IMR-90 (cell line): ENCODE measurements around the gene C6orf120. TPM values are rescaled to one million over a fixed set of nuclear protein-coding genes. Genes with fewer than 3 reads are reported as not detected.

Experiments
- ATAC-seq: fragments of 200-7000 bp; cut with Tn5 transposase; 2 replicates; pipeline ENCODE4 v1.9.1; 2020; ENCODE audit warnings: low read depth, mild to moderate bottlenecking, moderate library complexity
- BruUV-seq: library from RNA; stranded (reverse); fragments of 400-500 nt; replicated peaks from 2 replicates; lab custom pipeline; 2021; lab: Mats Ljungman, UMichigan
- CTCF ChIA-PET: fragments of 300-600 bp; formaldehyde crosslinking; extraction: SDS; loops from one replicate; lab custom pipeline; 2021; ENCODE audit warnings: antibody characterized with exemption; lab: Yijun Ruan, JAX
- POLR2A ChIA-PET: fragments of 300-600 bp; sonication (Branson Sonifier 250); formaldehyde crosslinking; loops from one replicate; lab custom pipeline; 2022; ENCODE audit warnings: antibody characterized with exemption; ENCODE audit not compliant: unreplicated experiment; lab: Charles Lee
- DNase-seq: peaks from one replicate; pipeline ENCODE4 v3.0.0; 2013
- H2AFZ ChIP-seq: replicated peaks from 2 replicates; pipeline ENCODE3; 2013; ENCODE audit warnings: low read length, mild to moderate bottlenecking; ENCODE audit not compliant: poor library complexity
- H2AK5ac ChIP-seq: 2 replicates; pipeline ENCODE4 v1.6.1; 2013; ENCODE audit warnings: low read depth, low read length, inconsistent platforms
- H2AK9ac ChIP-seq: replicated peaks from 2 replicates; pipeline ENCODE3; 2013; ENCODE audit warnings: mild to moderate bottlenecking, low read depth, low read length, moderate library complexity; ENCODE audit not compliant: poor library complexity
- H2BK120ac ChIP-seq: 2 replicates; pipeline ENCODE4 v1.6.1; 2013; ENCODE audit warnings: low read depth, low read length, inconsistent platforms
- H2BK15ac ChIP-seq: 3 replicates; pipeline ENCODE4 v1.6.1; 2013; ENCODE audit warnings: low read depth, low read length, inconsistent platforms
- H2BK20ac ChIP-seq: 2 replicates; pipeline ENCODE4 v1.6.1; 2013; ENCODE audit warnings: low read depth, mild to moderate bottlenecking, inconsistent platforms, low read length, moderate library complexity
- H2BK5ac ChIP-seq: 2 replicates; pipeline ENCODE4 v1.6.1; 2013; ENCODE audit warnings: mild to moderate bottlenecking, low read depth, low read length, inconsistent platforms; ENCODE audit not compliant: poor library complexity, severe bottlenecking
- H3K14ac ChIP-seq: replicated peaks from 2 replicates; pipeline ENCODE4 v1.6.1; 2013; ENCODE audit warnings: low read depth, low read length, inconsistent platforms
- H3K18ac ChIP-seq: 2 replicates; pipeline ENCODE4 v1.6.1; 2013; ENCODE audit warnings: low read depth, low read length, control low read depth
- H3K23ac ChIP-seq: 2 replicates; pipeline ENCODE4 v1.6.1; 2013; ENCODE audit warnings: low read depth, low read length, inconsistent platforms
- H3K27ac ChIP-seq: 2 replicates; pipeline ENCODE4 v1.5.1; 2013; ENCODE audit warnings: mild to moderate bottlenecking, control low read depth, low read length; ENCODE audit not compliant: insufficient read depth
- H3K27me3 ChIP-seq: 2 replicates; pipeline ENCODE4 v1.6.1; 2013; ENCODE audit warnings: low read length; ENCODE audit not compliant: control insufficient read depth, insufficient read depth
- H3K36me3 ChIP-seq: 2 replicates; pipeline ENCODE4 v1.6.1; 2013; ENCODE audit warnings: low read length, mixed read lengths; ENCODE audit not compliant: control insufficient read depth, insufficient read depth
- H3K4ac ChIP-seq: 2 replicates; pipeline ENCODE4 v1.6.1; 2013; ENCODE audit warnings: low read depth, low read length, inconsistent platforms
- H3K4me1 ChIP-seq: 2 replicates; pipeline ENCODE4 v1.6.1; 2013; ENCODE audit warnings: low read length, mixed read lengths; ENCODE audit not compliant: control insufficient read depth, insufficient read depth
- H3K4me2 ChIP-seq: 2 replicates; pipeline ENCODE4 v1.6.1; 2013; ENCODE audit warnings: low read depth, mild to moderate bottlenecking, control low read depth, low read length, moderate library complexity
- H3K4me3 ChIP-seq: 2 replicates; pipeline ENCODE4 v1.5.1; 2013; ENCODE audit warnings: low read depth, mild to moderate bottlenecking, control low read depth, low read length, moderate library complexity; ENCODE audit not compliant: insufficient read depth
- H3K56ac ChIP-seq: 2 replicates; pipeline ENCODE4 v1.6.1; 2013; ENCODE audit warnings: low read length, inconsistent platforms; ENCODE audit not compliant: insufficient read depth; ENCODE audit errors: extremely low read depth
- H3K79me1 ChIP-seq, 2 experiments: 2 replicates each; pipeline ENCODE4 v1.6.1; 2013; ENCODE audit warnings: low read length in 2 of 2, inconsistent platforms in 1 of 2, low read depth in 1 of 2
- H3K9ac ChIP-seq: 2 replicates; pipeline ENCODE4 v1.6.1; 2013; ENCODE audit warnings: low read depth, low read length, control low read depth
- H3K9me1 ChIP-seq: 2 replicates; pipeline ENCODE4 v1.6.1; 2013; ENCODE audit warnings: low read length, inconsistent platforms; ENCODE audit not compliant: insufficient read depth
- H3K9me3 ChIP-seq: 2 replicates; pipeline ENCODE4 v1.6.1; 2013; ENCODE audit warnings: low read length; ENCODE audit not compliant: control insufficient read depth, insufficient read depth
- H4K20me1 ChIP-seq: 2 replicates; pipeline ENCODE4 v1.6.1; 2013; ENCODE audit warnings: low read length, inconsistent platforms; ENCODE audit not compliant: insufficient read depth
- H4K5ac ChIP-seq: 2 replicates; pipeline ENCODE4 v1.6.1; 2013; ENCODE audit warnings: mild to moderate bottlenecking, low read depth, low read length, control low read depth
- H4K8ac ChIP-seq, 2 experiments: 2 replicates each; pipeline ENCODE4 v1.6.1; 2013; ENCODE audit warnings: low read depth in 2 of 2, low read length in 2 of 2, control low read depth in 1 of 2, inconsistent platforms in 1 of 2
- H4K91ac ChIP-seq: 2 replicates; pipeline ENCODE4 v1.6.1; 2013; ENCODE audit warnings: low read depth, low read length, inconsistent platforms; ENCODE audit not compliant: insufficient read depth
- BHLHE40 ChIP-seq: fragments of 150-350 bp; IDR thresholded peaks from 2 replicates; pipeline ENCODE4 v1.6.1; 2016; ENCODE audit warnings: mild to moderate bottlenecking, low read depth, low read length
- CHD1 ChIP-seq: IDR thresholded peaks from 2 replicates; pipeline ENCODE4 v1.6.1; 2012; ENCODE audit warnings: low read depth, low read length, improper control_type of control experiment
- MAZ ChIP-seq: IDR thresholded peaks from 2 replicates; pipeline ENCODE4 v1.6.1; 2012; ENCODE audit warnings: low read depth, mild to moderate bottlenecking, low read length, improper control_type of control experiment, moderate library complexity, borderline replicate concordance
- MXI1 ChIP-seq: IDR thresholded peaks from 2 replicates; pipeline ENCODE4 v1.6.1; 2012; ENCODE audit warnings: low read depth, mild to moderate bottlenecking, low read length, moderate library complexity, borderline replicate concordance
- NFE2L2 ChIP-seq: fragments of 150-350 bp; IDR thresholded peaks from 2 replicates; pipeline ENCODE4 v1.6.1; 2016; ENCODE audit warnings: low read depth, mild to moderate bottlenecking, low read length
- POLR2A ChIP-seq: IDR thresholded peaks from 2 replicates; pipeline ENCODE4 v1.6.1; 2012; ENCODE audit warnings: mild to moderate bottlenecking, low read depth, low read length
- RCOR1 ChIP-seq: IDR thresholded peaks from 2 replicates; pipeline ENCODE4 v1.6.1; 2012; ENCODE audit warnings: mild to moderate bottlenecking, low read length, improper control_type of control experiment; ENCODE audit not compliant: insufficient replicate concordance
- RFX5 ChIP-seq: IDR thresholded peaks from 2 replicates; pipeline ENCODE4 v1.8.0; 2012; ENCODE audit warnings: low read depth, mild to moderate bottlenecking, low read length, moderate library complexity
- SMC3 ChIP-seq: fragments of 150-350 bp; IDR thresholded peaks from 2 replicates; pipeline ENCODE4 v1.6.1; 2016; ENCODE audit warnings: low read depth, mild to moderate bottlenecking, antibody characterized with exemption, low read length, moderate library complexity
- WGBS, 2 experiments: methylation state at CpG; one replicate each; pipeline versions ENCODE4 v1.1.5 to v1.1.7; 2013; ENCODE audit warnings: missing lambda C conversion rate in 2 of 2; ENCODE audit not compliant: insufficient read length in 1 of 2; ENCODE audit errors: extremely low coverage in 2 of 2; 5-methylcytosine and 5-hydroxymethylcytosine counted together
- dilution Hi-C: fragments of 300-500 bp; cut with HindIII; formaldehyde crosslinking; loops from one replicate; pipeline ENCODE4 v1.14.3; 2018; ENCODE audit warnings: low sequenced_read_pairs; ENCODE audit not compliant: unreplicated experiment
- in situ Hi-C: fragments of 300-500 bp; cut with MboI; formaldehyde crosslinking; loops from 3 replicates; pipeline ENCODE4 v1.14.3; 2019; ENCODE audit warnings: low sequenced_read_pairs, inconsistent platforms, mixed read lengths
- intact Hi-C: fragments of 100-400 bp; cut with micrococcal nuclease; formaldehyde crosslinking; loops from 2 replicates; pipeline ENCODE4 v1.10.0; 2022
- polyA plus RNA-seq, 3 experiments: library from polyadenylated mRNA; depleted of rRNA; stranded (reverse); fragments of >200 nt; gene quantifications; 2 replicates each; pipeline ENCODE4 v1.2.3, GENCODE V29; 2012; ENCODE audit warnings: low replicate concordance in 1 of 3
- total RNA-seq: library from RNA; depleted of rRNA; stranded (reverse); fragments of >200 nt; gene quantifications from 2 replicates; pipeline ENCODE4 v1.2.3, GENCODE V29; 2012
- TF ChIP-seq, protein P1 (sequence below): fragments of 150-350 bp; IDR thresholded peaks from 2 replicates; pipeline ENCODE4 v1.6.1; 2016; ENCODE audit warnings: low read depth, mild to moderate bottlenecking, low read length, moderate library complexity, borderline replicate concordance
- TF ChIP-seq, protein P2 (sequence below): conservative IDR thresholded peaks from 2 replicates; pipeline ENCODE4 v1.5.1; 2012; ENCODE audit warnings: mild to moderate bottlenecking, low read depth, low read length, improper control_type of control experiment
- TF ChIP-seq, protein P3 (sequence below): fragments of 150-350 bp; IDR thresholded peaks from 2 replicates; pipeline ENCODE4 v1.6.1; 2017; ENCODE audit warnings: mild to moderate bottlenecking, antibody characterized with exemption, low read length, low read depth

The C6orf120 gene
- total and polyA plus RNA-seq, 2 of the 4 experiments (the other 2 are of a cell fraction) = 21.4 to 26.7 TPM

DNA sequence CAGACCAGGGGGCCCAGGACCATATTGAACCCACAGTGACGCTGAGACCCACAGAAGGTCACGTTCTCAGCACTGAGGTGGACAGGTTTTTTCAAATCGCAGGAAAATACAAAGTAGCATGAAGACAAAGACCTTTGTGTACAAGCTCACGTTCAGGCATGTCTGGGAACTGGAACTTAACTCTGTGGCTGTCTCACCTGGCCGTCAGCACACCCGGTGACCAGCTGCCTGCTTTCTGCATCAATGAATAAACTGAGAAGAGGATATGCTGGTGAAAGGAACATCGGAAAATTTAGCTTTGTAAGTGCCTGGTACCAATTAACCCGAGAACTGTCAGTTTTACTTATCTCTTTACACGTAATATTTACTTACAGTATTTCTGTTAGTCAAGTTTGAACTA is 36.6 kb upstream of the C6orf120 start:
- H4K8ac ChIP-seq = no peak overlapping the region
- H2BK15ac ChIP-seq = no peak overlapping the region
- H2AK5ac ChIP-seq = no peak overlapping the region
- WGBS, 2 experiments = 96% methylated on average over 6 of the region's 9 CpGs; no CpG with 5 or more reads in 1 of the 2 experiments
- H4K5ac ChIP-seq = no peak overlapping the region
- H3K9me1 ChIP-seq = peaks cover 6% of the 10 kb centered on the region; the same call in 1 of the 2 replicates
- dilution Hi-C loops (no loop called here), intact Hi-C loops (no loop called here), in situ Hi-C loops (no loop called here)
- no peaks in the 10 kb centered on the region for H3K79me1 ChIP-seq
- no peaks in the 10 kb centered on the region for H3K4me1 ChIP-seq
- peaks cover 45% of the 10 kb centered on the region for H3K36me3 ChIP-seq
- no peak overlapping the region for H3K23ac ChIP-seq
- H3K9me3 ChIP-seq = no peaks in the 10 kb centered on the region
- no peak overlapping the region for H2BK20ac ChIP-seq
- BruUV-seq = no TSS peak
- ChIA-PET CTCF (no interaction called here), POLR2A (no interaction called here)
- no peaks in the 10 kb centered on the region for H4K20me1 ChIP-seq
- TF ChIP-seq BHLHE40 (no peak), MXI1 (no peak), RCOR1 (no peak), NFE2L2 (no peak), SMC3 (no peak), RFX5 (no peak), MAZ (no peak), POLR2A (no peak), CHD1 (no peak)
- TF ChIP-seq, protein P1, sequence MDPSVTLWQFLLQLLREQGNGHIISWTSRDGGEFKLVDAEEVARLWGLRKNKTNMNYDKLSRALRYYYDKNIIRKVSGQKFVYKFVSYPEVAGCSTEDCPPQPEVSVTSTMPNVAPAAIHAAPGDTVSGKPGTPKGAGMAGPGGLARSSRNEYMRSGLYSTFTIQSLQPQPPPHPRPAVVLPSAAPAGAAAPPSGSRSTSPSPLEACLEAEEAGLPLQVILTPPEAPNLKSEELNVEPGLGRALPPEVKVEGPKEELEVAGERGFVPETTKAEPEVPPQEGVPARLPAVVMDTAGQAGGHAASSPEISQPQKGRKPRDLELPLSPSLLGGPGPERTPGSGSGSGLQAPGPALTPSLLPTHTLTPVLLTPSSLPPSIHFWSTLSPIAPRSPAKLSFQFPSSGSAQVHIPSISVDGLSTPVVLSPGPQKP = no peak
- TF ChIP-seq, protein P2, sequence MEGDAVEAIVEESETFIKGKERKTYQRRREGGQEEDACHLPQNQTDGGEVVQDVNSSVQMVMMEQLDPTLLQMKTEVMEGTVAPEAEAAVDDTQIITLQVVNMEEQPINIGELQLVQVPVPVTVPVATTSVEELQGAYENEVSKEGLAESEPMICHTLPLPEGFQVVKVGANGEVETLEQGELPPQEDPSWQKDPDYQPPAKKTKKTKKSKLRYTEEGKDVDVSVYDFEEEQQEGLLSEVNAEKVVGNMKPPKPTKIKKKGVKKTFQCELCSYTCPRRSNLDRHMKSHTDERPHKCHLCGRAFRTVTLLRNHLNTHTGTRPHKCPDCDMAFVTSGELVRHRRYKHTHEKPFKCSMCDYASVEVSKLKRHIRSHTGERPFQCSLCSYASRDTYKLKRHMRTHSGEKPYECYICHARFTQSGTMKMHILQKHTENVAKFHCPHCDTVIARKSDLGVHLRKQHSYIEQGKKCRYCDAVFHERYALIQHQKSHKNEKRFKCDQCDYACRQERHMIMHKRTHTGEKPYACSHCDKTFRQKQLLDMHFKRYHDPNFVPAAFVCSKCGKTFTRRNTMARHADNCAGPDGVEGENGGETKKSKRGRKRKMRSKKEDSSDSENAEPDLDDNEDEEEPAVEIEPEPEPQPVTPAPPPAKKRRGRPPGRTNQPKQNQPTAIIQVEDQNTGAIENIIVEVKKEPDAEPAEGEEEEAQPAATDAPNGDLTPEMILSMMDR = no peak
- TF ChIP-seq, protein P3, sequence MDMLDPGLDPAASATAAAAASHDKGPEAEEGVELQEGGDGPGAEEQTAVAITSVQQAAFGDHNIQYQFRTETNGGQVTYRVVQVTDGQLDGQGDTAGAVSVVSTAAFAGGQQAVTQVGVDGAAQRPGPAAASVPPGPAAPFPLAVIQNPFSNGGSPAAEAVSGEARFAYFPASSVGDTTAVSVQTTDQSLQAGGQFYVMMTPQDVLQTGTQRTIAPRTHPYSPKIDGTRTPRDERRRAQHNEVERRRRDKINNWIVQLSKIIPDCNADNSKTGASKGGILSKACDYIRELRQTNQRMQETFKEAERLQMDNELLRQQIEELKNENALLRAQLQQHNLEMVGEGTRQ = no peak
- no peak for DNase-seq
- no peak overlapping the region for H2AFZ ChIP-seq
- no peak overlapping the region for H2BK5ac ChIP-seq
- H3K56ac ChIP-seq = no peak overlapping the region
- no peak overlapping the region for H3K14ac ChIP-seq
- H3K27ac ChIP-seq = no peak overlapping the region
- H3K18ac ChIP-seq = no peak overlapping the region
- H2AK9ac ChIP-seq = no peak overlapping the region
- H4K91ac ChIP-seq = no peak overlapping the region
- ATAC-seq = no peak
- no peak overlapping the region for H2BK120ac ChIP-seq
- H3K9ac ChIP-seq = no peak overlapping the region
- no peaks in the 10 kb centered on the region for H3K27me3 ChIP-seq
- no peak overlapping the region for H3K4me3 ChIP-seq
- H3K4me2 ChIP-seq = no peak overlapping the region
- no peak overlapping the region for H3K4ac ChIP-seq
